ENCODE measurements around the gene ACKR3.

DNA sequence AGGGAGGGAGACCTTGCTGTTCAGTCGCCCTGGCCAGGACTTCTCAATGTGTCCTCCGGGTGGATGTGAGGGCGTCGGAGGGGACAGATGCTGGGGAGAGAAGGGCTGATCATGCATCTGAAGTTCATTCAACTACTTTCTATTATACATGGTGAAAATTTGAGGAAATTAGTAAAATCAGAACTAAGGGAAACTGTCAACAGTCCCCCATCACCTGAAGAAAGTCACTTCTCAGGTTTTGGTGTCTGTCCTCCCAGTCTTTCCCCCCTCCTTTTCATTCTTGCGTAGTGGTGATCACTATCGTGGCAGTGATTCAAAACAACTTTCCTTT is 17.4 kb upstream of the ACKR3 start:
- TF ChIP-seq POLR2A (IDR thresholded peaks at IDR 0.05): no peak
- TF ChIP-seq, protein P1, sequence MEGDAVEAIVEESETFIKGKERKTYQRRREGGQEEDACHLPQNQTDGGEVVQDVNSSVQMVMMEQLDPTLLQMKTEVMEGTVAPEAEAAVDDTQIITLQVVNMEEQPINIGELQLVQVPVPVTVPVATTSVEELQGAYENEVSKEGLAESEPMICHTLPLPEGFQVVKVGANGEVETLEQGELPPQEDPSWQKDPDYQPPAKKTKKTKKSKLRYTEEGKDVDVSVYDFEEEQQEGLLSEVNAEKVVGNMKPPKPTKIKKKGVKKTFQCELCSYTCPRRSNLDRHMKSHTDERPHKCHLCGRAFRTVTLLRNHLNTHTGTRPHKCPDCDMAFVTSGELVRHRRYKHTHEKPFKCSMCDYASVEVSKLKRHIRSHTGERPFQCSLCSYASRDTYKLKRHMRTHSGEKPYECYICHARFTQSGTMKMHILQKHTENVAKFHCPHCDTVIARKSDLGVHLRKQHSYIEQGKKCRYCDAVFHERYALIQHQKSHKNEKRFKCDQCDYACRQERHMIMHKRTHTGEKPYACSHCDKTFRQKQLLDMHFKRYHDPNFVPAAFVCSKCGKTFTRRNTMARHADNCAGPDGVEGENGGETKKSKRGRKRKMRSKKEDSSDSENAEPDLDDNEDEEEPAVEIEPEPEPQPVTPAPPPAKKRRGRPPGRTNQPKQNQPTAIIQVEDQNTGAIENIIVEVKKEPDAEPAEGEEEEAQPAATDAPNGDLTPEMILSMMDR (IDR thresholded peaks at IDR 0.05): no peak

Measured in breast epithelium (tissue), 3 donors.